AG09309 (cell line): ENCODE measurements around the gene FAH.

ENCODE experiments used
- DNase-seq: peaks from one replicate; pipeline ENCODE4 v3.0.0-alpha.2; 2010; ENCODE audit warnings: low read depth
- H3K4me3 ChIP-seq: 2 replicates; pipeline ENCODE4 v1.5.1; 2011; ENCODE audit warnings: mild to moderate bottlenecking, low read depth, low read length, moderate library complexity; ENCODE audit not compliant: control insufficient read depth
- TF ChIP-seq, protein P1 (sequence below): IDR thresholded peaks from 2 replicates; pipeline ENCODE4 v1.5.1; 2011; ENCODE audit warnings: mild to moderate bottlenecking, low read depth, low read length, inconsistent platforms; ENCODE audit not compliant: insufficient read depth, control insufficient read depth; ENCODE audit errors: missing control alignments

FAH gene

DNA sequence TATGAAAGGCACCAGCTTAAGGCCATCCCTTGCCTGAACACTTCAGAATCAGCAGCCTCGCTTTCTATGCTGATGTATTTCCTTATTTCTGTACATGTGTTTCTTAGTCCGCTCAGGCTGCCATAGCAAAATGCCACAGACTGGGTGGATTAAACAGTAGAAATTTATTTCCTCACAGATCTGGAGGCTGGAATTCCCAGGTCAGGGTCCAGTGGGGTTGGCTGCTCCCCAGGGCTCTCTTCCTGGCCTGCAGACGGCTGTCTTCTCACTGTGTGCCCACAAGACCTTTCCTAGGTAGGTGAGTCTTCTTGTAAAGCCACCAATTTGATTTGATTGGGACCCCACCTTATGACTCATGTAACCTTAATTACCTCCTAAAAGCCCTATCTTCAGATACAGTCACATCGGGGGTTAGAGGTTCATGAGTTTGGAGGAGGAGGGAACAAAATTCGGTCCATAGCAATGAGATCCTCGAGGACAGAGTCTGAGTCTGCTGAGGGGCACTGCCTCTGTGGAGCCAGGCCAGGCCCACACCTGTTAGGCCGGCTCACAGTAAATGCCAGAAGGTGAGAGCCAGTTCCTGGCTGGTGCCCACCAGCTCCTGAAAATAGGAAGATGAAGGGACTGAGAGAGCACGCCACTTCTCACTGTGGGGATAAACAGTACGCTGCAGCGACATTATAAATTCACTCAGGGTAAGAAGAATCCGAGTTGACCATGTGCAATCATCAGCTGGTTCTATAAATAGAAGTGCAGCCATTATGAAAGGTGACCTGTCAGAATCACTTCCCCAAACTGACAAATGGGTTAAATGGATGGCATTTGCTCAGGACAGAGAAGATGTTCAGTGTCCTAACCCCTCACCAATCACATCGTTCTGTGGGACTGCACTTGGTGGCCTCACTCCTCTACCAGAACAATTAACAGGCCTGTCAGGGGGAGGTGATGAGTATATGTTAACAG, 58.1 kb downstream of the FAH start:
- TF ChIP-seq, protein P1, sequence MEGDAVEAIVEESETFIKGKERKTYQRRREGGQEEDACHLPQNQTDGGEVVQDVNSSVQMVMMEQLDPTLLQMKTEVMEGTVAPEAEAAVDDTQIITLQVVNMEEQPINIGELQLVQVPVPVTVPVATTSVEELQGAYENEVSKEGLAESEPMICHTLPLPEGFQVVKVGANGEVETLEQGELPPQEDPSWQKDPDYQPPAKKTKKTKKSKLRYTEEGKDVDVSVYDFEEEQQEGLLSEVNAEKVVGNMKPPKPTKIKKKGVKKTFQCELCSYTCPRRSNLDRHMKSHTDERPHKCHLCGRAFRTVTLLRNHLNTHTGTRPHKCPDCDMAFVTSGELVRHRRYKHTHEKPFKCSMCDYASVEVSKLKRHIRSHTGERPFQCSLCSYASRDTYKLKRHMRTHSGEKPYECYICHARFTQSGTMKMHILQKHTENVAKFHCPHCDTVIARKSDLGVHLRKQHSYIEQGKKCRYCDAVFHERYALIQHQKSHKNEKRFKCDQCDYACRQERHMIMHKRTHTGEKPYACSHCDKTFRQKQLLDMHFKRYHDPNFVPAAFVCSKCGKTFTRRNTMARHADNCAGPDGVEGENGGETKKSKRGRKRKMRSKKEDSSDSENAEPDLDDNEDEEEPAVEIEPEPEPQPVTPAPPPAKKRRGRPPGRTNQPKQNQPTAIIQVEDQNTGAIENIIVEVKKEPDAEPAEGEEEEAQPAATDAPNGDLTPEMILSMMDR: no peak
- H3K4me3 ChIP-seq: no peak overlapping the region
- no peak for DNase-seq

DNA sequence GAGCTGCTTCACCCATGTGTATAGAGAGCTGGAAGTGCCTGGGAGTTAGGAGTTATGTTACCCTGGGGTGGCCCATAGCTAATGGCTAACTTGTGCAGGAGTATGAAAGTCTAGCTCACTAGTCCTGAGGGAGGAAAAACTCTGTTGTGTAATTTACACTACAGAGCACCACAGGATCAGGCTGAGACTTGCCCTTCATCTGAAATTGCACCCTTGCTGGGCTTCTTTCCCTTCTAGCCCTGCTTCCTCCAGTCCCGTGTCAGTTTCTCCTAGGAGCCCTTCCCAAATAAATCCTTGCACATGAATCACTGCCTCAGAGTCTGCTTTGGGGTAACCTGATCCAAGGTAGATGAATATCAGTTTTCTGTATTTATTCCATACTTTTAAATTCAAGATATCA, 59.2 kb downstream of the FAH start:
- no peak for DNase-seq
- H3K4me3 ChIP-seq: no peak overlapping the region
- TF ChIP-seq, protein P1: no peak

DNA sequence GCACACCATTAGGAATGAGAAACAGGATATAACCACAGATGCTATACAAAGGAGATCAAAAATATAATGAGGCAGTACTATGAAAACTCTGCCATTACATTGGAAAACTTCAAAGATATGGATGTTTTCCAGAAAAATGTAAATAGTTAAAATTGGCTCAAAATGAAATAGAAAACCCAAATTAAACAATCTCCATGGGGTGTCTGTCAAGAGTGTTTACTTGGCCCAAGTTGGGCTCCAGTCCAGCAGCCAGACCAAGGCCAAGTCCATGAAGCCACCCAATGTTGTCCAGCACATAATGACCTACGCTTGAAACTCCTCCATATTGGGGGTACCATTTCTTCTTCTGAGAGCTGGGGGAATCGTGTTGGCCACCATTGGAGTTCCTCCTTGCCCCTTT, 62.1 kb downstream of the FAH start:
- TF ChIP-seq, protein P1: no peak
- DNase-seq: no peak
- no peak overlapping the region for H3K4me3 ChIP-seq

DNA sequence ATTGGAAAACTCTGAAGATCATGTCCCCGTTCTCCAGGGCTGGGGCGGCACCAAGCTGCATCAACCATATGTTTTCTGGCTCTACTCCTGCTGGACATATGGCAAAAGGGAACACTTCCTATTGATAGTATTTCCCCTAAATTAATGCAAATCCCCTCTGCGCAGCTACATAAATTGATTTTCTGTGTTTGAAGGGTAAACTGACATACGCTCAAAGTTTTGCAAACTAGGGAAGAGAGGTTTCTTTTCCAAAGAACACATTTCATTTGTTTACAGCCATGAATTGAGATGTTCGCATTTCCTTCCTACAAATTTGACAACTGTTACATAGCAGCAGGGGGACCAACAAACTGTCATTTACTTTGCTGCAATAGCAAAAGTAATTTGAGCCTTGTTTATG, 63.3 kb downstream of the FAH start:
- TF ChIP-seq, protein P1: no peak
- H3K4me3 ChIP-seq: no peak overlapping the region
- no peak for DNase-seq

DNA sequence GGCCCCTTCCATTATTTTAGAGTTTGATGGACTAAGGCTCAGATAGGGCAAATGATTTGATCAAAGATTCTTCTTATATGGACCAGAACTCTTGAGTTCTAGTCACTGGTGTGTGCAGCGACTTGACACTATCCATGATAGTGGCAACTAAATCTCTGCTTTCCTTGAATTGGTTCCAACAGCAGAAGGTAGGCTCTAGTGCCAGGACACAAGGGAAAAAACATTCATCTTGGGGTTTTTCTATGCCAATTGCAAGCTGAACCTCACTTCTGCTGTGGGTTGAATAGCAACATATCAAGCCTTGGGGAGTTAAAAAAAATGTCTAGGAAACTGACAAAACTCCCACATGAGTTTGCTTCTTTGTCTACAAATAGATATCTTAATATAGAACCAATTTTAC, 64.1 kb downstream of the FAH start:
- DNase-seq: no peak
- TF ChIP-seq, protein P1: no peak
- no peak overlapping the region for H3K4me3 ChIP-seq

DNA sequence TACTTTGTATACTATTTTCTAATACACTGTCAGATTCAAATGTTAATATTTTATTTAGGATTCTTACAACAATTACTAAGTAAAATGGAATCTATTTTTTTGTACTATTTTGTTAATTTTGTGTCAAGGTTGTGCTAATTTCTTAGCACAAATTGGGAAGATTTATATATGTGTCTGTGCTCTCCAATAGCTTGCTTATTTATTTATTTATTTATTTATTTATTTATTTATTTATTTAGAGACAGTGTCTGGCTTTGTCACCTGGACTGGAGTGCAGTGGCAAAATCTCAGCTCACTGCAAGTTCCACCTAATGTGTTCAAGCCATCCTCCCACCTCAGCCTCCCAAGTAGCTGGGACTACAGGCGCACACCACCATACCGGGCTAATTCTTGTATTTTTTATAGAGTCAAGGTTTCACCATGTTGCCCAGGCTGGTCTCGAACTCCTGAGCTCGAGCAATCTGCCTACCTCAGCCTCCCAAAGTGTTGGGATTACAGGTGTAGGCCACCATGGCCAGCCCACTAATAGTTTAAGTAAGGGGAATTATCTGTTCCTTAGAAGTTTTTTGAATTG, 64.6 kb downstream of the FAH start:
- H3K4me3 ChIP-seq: no peak overlapping the region
- no peak for DNase-seq
- TF ChIP-seq, protein P1: no peak
